K562 (cell line): ENCODE data around the gene BLCAP. TPM values are rescaled to one million over a fixed set of nuclear protein-coding genes. Genes with fewer than 3 reads are reported as not detected.
A peak's percentile ranks its signal among the peaks of the same experiment; 100 is the strongest.

Source experiments
- BMI1 ChIP-seq: fragments of 150-350 bp; IDR thresholded peaks from 2 replicates; pipeline ENCODE4 v1.6.1; 2014; ENCODE audit warnings: low read length
- CBX1 ChIP-seq: sonication (generic); IDR thresholded peaks from 2 replicates; pipeline ENCODE4 v1.6.1; 2016; ENCODE audit warnings: antibody characterized with exemption, low read depth, mild to moderate bottlenecking
- DLX4 ChIP-seq: fragments of 250-450 bp; sonication (Bioruptor Pico); IDR thresholded peaks from 2 replicates; pipeline ENCODE4 v1.6.1; 2021; ENCODE audit warnings: mild to moderate bottlenecking
- E2F8 ChIP-seq: fragments of 450-650 bp; IDR thresholded peaks from 2 replicates; pipeline ENCODE4 v1.7.1; 2018; ENCODE audit warnings: mild to moderate bottlenecking, low read depth; ENCODE audit not compliant: partially characterized antibody
- ETV1 ChIP-seq: fragments of 450-650 bp; conservative IDR thresholded peaks from 2 replicates; pipeline ENCODE4 v1.6.1; 2016; ENCODE audit warnings: missing genetic modification characterization, control low read depth, low read depth, missing compliant biosample characterization
- HNRNPLL ChIP-seq: fragments of 200-400 bp; formaldehyde crosslinking; IDR thresholded peaks from 2 replicates; pipeline ENCODE4 v1.6.1; 2017; ENCODE audit warnings: low read length, low read depth, mild to moderate bottlenecking; ENCODE audit not compliant: poor library complexity, severe bottlenecking
- ILK ChIP-seq: fragments of 450-650 bp; IDR thresholded peaks from 2 replicates; pipeline ENCODE4 v1.6.1; 2016; ENCODE audit warnings: missing genetic modification characterization, low read depth, mild to moderate bottlenecking, missing compliant biosample characterization, moderate library complexity, borderline replicate concordance
- MITF ChIP-seq: IDR thresholded peaks from 2 replicates; pipeline ENCODE4 v1.6.1; 2014; ENCODE audit warnings: antibody characterized with exemption
- NFRKB ChIP-seq: fragments of 450-650 bp; IDR thresholded peaks from 2 replicates; pipeline ENCODE4 v1.6.1; 2016; ENCODE audit warnings: low read depth
- RERE ChIP-seq: sonication (generic); formaldehyde crosslinking; IDR thresholded peaks from 2 replicates; pipeline ENCODE4 v1.8.0; 2023; ENCODE audit warnings: missing genetic modification reagents, mild to moderate bottlenecking, borderline replicate concordance
- TARDBP ChIP-seq: fragments of 450-650 bp; IDR thresholded peaks from 2 replicates; pipeline ENCODE4 v1.6.1; 2016
- ZC3H11A ChIP-seq: IDR thresholded peaks from 2 replicates; pipeline ENCODE4 v1.6.1; 2012; ENCODE audit warnings: low read depth, low read length, improper control_type of control experiment
- ZFP30 ChIP-seq: fragments of 250-450 bp; sonication (Bioruptor Pico); IDR thresholded peaks from 2 replicates; pipeline ENCODE4 v1.8.0; 2022; ENCODE audit warnings: moderate library complexity, mild to moderate bottlenecking, inconsistent platforms, borderline replicate concordance
- ZNF512 ChIP-seq: IDR thresholded peaks from 2 replicates; pipeline ENCODE4 v1.6.1; 2016; ENCODE audit warnings: missing genetic modification characterization, missing compliant biosample characterization
- ZSCAN32 ChIP-seq: fragments of 450-650 bp; formaldehyde crosslinking; IDR thresholded peaks from 2 replicates; pipeline ENCODE4 v1.4.0; 2020; ENCODE audit warnings: mild to moderate bottlenecking, moderate library complexity
- polyA plus RNA-seq, 8 experiments: library from polyadenylated mRNA; depleted of rRNA in 4 of 8; stranded (reverse) in 5 of 8; unstranded in 3 of 8; fragments of >200 nt; fragmentation: Nextera tagmentation in 2 of 8; fragmentation: Illumina TruSeq in 1 of 8; extraction: Ambion mirVana in 2 of 8; extraction: Trizol in 1 of 8; gene quantifications; 2 replicates each; pipeline versions ENCODE4 v1.2.1 to v1.2.3, GENCODE V29; 2011 to 2014; ENCODE audit warnings: inconsistent platforms in 1 of 8, missing spikeins in 1 of 8
- total RNA-seq, 7 experiments: library from RNA; depleted of rRNA in 6 of 7; stranded (reverse); fragments of >200 nt in 6 of 7; fragmentation: Illumina TruSeq in 2 of 7; extraction: Trizol in 2 of 7; gene quantifications; 2 replicates each; pipeline versions ENCODE4 v1.2.1 to v1.2.3, GENCODE V29; 2011 to 2021; ENCODE audit warnings: low replicate concordance in 1 of 7

The BLCAP gene
- total and polyA plus RNA-seq, 9 of the 15 experiments (the other 6 are each of a cell fraction or from before 2014, with no cell fraction given): 16.9 to 41.5 (median 27.6) TPM

GRCh38 chr20:37527638-37528445 is at the start of gene BLCAP (continued):
- TF ChIP-seq ZNF512 (no peak), DLX4 (CRISPR knock-in tag) (no peak), E2F8 (no peak), CBX1 (peak; percentile 26; the same call in 1 of the 2 replicates), MITF (no peak), NFRKB (peak; percentile 65; the same call in 1 of the 2 replicates), TARDBP (no peak), ZFP30 (CRISPR knock-in tag) (no peak), ETV1 (tag) (0 out of 2 replicates have a peak, but pooled peaks have one; percentile 32), RERE (CRISPR knock-in tag) (no peak), BMI1 (no peak), ZC3H11A (no peak), HNRNPLL (peak; percentile 34), ZSCAN32 (CRISPR knock-in tag) (peak; percentile 13; the same call in 1 of the 2 replicates), ILK (tag) (no peak)
